Fibroblast of lung (primary cell): ENCODE data around the gene TMED4. TPM values are rescaled to one million over a fixed set of nuclear protein-coding genes. Genes with fewer than 3 reads are reported as not detected.

Experiments
- DNase-seq, 2 donors: peaks; one replicate each; pipeline versions ENCODE4 v3.0.0 to v3.0.0-alpha.2; 2010; ENCODE audit warnings: low read depth in 2 of 2
- H2AFZ ChIP-seq: 2 replicates; pipeline ENCODE4 v1.5.1; 2012; ENCODE audit warnings: low read length, control low read depth, inconsistent platforms
- H3K27ac ChIP-seq: 2 replicates; pipeline ENCODE4 v1.5.1; 2011; ENCODE audit warnings: low read length, control low read depth; ENCODE audit not compliant: insufficient read depth
- H3K27me3 ChIP-seq: 2 replicates; pipeline ENCODE4 v1.5.1; 2011; ENCODE audit warnings: mild to moderate bottlenecking, low read length; ENCODE audit not compliant: control insufficient read depth, insufficient read depth
- H3K36me3 ChIP-seq: 2 replicates; pipeline ENCODE4 v1.5.1; 2011; ENCODE audit warnings: low read length; ENCODE audit not compliant: control insufficient read depth, insufficient read depth
- H3K4me1 ChIP-seq: 2 replicates; pipeline ENCODE4 v1.5.1; 2011; ENCODE audit warnings: low read length; ENCODE audit not compliant: control insufficient read depth, insufficient read depth; ENCODE audit errors: extremely low read depth
- H3K4me2 ChIP-seq: 2 replicates; pipeline ENCODE4 v1.5.1; 2011; ENCODE audit warnings: low read length, control low read depth; ENCODE audit not compliant: insufficient read depth; ENCODE audit errors: extremely low read depth
- H3K4me3 ChIP-seq, 4 experiments: fragments of 200-600 bp in 1 of 4; sonication (generic) in 1 of 4; replicated peaks in 1 of 4; 2 replicates each; pipeline ENCODE4 v1.5.1; 2011 to 2016; ENCODE audit warnings: low read length in 4 of 4, low read depth in 3 of 4, mild to moderate bottlenecking in 3 of 4, control low read depth in 2 of 4, inconsistent platforms in 1 of 4, mixed read lengths in 1 of 4; ENCODE audit not compliant: insufficient read depth in 1 of 4; ENCODE audit errors: control extremely low read depth in 1 of 4
- H3K79me2 ChIP-seq: 2 replicates; pipeline ENCODE4 v1.5.1; 2012; ENCODE audit warnings: mild to moderate bottlenecking, low read length, inconsistent platforms; ENCODE audit not compliant: control insufficient read depth, insufficient read depth
- H3K9ac ChIP-seq: 2 replicates; pipeline ENCODE4 v1.5.1; 2011; ENCODE audit warnings: mild to moderate bottlenecking, low read length, control low read depth; ENCODE audit not compliant: insufficient read depth
- H3K9me3 ChIP-seq: 2 replicates; pipeline ENCODE4 v1.5.1; 2012; ENCODE audit warnings: low read depth, low read length; ENCODE audit not compliant: control insufficient read depth, insufficient read depth
- H4K20me1 ChIP-seq: 2 replicates; pipeline ENCODE4 v1.5.1; 2011; ENCODE audit warnings: low read length; ENCODE audit not compliant: control insufficient read depth, insufficient read depth; ENCODE audit errors: extremely low read depth
- EZH2 ChIP-seq: IDR thresholded peaks from 2 replicates; pipeline ENCODE4 v1.5.1; 2012; ENCODE audit warnings: low read length, control low read depth, mild to moderate bottlenecking; ENCODE audit errors: missing control alignments
- polyA plus RNA-seq, 2 donors: library from polyadenylated mRNA; depleted of rRNA in 1 of 2; stranded (reverse) in 1 of 2; unstranded in 1 of 2; fragments of >200 nt; gene quantifications; 2 replicates each; pipeline ENCODE4 v1.2.1, GENCODE V29; 2011 to 2012; ENCODE audit warnings: missing spikeins in 1 of 2
- total RNA-seq: library from RNA; depleted of rRNA; stranded (reverse); fragments of >200 nt; gene quantifications from 2 replicates; pipeline ENCODE4 v1.2.1, GENCODE V29; 2014
- TF ChIP-seq, protein P1 (sequence below), 2 donors: IDR thresholded peaks in 1 of 2; conservative IDR thresholded peaks in 1 of 2; 1 replicate in 1 of 2; 2 replicates in 1 of 2; pipeline ENCODE4 v1.5.1; 2011 to 2012; ENCODE audit warnings: low read length in 2 of 2, control low read depth in 1 of 2, inconsistent platforms in 1 of 2, low read depth in 1 of 2, mild to moderate bottlenecking in 1 of 2

TMED4 gene
- total and polyA plus RNA-seq, 2 donors (not counting 1 experiment from before 2014, with no cell fraction given) = 74.5 to 101 TPM

DNA sequence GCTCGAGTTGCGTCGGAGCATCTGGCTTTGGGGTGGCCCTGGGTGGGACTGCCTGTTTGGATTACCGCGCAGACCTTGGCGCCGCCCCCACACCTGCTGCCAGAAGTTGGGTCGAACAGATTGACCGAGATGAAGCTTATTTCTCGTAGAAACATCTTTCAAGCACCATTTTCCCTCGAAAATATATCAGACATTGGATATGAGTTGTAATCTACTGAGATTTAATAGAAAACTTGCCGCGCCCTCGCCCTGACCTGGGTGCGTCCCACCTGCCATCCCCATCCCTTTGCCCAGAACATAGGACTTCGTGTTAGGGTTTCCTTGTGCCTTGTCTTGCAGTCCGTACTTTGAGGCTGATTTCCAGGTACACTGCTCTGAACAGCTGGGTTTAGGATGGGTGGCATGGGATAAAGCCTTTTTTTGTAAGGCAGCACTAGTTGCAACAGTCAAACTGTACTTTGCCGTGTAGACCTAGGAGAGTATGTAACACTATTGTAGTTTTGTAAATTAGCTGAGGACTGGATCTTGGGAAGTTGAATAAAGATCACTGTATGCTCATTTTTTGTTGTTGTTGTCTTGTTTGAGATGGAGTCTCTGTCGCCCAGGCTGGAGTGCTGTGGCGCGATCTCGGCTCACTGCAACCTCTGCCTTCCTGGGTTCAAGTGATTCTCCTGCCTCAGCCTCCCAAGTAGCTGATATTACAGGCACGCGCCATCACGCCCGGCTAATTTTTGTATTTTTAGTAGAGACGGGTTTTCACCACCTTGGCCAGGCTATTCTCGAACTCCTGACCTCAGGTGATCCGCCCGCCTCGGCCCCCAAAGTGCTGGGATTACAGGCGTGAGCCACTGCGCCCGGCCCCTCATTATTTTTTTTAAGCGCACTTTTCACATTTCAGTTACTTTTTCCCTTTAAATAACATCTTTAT, 25.4 kb upstream of the TMED4 start:
- TF ChIP-seq EZH2 = no peak
- TF ChIP-seq, protein P1, sequence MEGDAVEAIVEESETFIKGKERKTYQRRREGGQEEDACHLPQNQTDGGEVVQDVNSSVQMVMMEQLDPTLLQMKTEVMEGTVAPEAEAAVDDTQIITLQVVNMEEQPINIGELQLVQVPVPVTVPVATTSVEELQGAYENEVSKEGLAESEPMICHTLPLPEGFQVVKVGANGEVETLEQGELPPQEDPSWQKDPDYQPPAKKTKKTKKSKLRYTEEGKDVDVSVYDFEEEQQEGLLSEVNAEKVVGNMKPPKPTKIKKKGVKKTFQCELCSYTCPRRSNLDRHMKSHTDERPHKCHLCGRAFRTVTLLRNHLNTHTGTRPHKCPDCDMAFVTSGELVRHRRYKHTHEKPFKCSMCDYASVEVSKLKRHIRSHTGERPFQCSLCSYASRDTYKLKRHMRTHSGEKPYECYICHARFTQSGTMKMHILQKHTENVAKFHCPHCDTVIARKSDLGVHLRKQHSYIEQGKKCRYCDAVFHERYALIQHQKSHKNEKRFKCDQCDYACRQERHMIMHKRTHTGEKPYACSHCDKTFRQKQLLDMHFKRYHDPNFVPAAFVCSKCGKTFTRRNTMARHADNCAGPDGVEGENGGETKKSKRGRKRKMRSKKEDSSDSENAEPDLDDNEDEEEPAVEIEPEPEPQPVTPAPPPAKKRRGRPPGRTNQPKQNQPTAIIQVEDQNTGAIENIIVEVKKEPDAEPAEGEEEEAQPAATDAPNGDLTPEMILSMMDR (conservative IDR thresholded peaks at IDR 0.05 in 1 of 2, IDR thresholded peaks at IDR 0.05 in 1 of 2; ENCODE audit: low read depth in 1 of 2, low read length in 2 of 2) = no peak
- Histone ChIP-seq H3K9me3 (no peaks in the 10 kb centered on the region), H4K20me1 (no peaks in the 10 kb centered on the region), H3K4me1 (no peaks in the 10 kb centered on the region), H3K4me2 (peak overlapping the region; percentile 95), H3K79me2 (peaks cover 47% of the 10 kb centered on the region), H3K4me3 (peak overlapping the region; percentile 69 to 98 (median 90)), H3K27ac (peak overlapping the region; percentile 97), H3K27me3 (peaks cover 2% of the 10 kb centered on the region), H2AFZ (peak overlapping the region; percentile 97), H3K9ac (peak overlapping the region; percentile 95), H3K36me3 (no peaks in the 10 kb centered on the region)
- no peak for DNase-seq

DNA sequence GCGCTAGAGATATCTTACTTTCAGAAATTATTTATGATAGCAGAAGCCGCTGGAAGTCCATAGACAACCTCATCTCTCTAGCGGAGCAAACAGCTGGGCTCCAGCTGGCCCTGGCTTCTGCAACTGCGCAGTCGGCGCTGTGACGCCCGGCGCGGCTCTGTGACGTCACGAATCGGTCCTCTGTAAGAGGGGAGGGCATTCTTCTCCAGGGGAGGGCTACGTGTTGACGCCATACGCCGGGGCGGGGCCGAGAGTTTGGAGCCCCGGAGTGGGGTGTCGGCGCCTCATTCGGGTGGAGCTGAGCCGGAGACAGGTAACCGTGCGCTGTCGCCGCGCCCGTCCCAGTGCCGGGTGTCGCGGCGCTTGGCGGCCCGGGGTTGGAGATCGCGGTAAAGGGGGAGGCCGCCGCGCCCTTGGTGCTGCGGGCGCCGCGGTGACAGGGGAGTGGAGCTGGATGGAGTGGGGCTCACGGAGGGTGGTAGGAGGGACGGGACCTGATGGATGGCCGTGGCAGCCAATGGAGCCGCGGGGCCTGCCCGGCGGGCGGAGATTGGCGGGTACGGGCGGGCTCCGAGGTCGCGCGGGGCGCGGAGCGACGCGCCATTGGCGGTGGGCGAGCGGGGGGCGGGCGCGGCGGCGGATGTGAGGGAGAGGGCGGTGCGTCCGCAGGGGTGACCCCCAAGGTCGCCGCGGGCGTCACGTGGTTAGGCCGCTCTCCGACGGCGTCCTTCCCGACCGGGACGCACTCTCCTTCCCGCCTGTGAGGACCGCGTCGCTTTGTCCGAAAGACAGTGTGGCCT, 24.5 kb upstream of the TMED4 start, which contains the start of gene OGDH:
TSS of gene OGDH (plus strand) at position 287 of the 800 bp plus-strand sequence. CDS start 17,717 bp downstream, outside the sequence.
- Histone ChIP-seq H4K20me1 (no peaks in the 10 kb centered on the region), H3K27me3 (peaks cover 2% of the 10 kb centered on the region), H3K4me3 (peak within 1 kb of the TSS; percentile 84 to 98 (median 92)), H3K36me3 (no peaks in the 10 kb centered on the region), H3K79me2 (peaks cover 41% of the 10 kb centered on the region), H3K4me2 (peak within 1 kb of the TSS; percentile 95), H3K27ac (peak within 1 kb of the TSS; percentile 97), H3K9me3 (no peaks in the 10 kb centered on the region), H2AFZ (peak within 1 kb of the TSS; percentile 97), H3K9ac (peak within 1 kb of the TSS; percentile 95), H3K4me1 (no peaks in the 10 kb centered on the region)
- TF ChIP-seq, protein P1 (conservative IDR thresholded peaks at IDR 0.05 in 1 of 2, IDR thresholded peaks at IDR 0.05 in 1 of 2; ENCODE audit: low read depth in 1 of 2, low read length in 2 of 2) = no peak
- TF ChIP-seq EZH2 = no peak
- DNase-seq = peak; percentile 99

DNA sequence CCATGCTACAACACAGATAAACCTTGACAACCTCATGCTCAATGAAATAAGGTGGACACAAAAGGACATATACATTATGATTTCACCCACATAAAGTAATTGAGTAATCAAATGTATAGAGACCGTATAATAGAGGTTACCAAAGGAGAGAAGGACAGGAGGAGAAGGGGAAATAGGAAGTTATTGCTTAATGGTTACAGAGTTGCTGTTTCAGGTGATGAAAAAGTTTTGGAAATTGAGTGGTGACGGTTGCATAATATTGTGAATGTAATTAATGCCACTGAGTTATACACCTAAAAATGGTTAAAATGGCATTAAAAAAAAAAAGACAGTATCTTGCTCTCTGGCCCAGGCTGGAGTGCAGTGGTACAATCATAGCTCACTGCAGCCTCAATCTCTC, 22.9 kb upstream of the TMED4 start:
- no peak overlapping the region for H3K9ac ChIP-seq
- H2AFZ ChIP-seq = no peak overlapping the region
- no peaks in the 10 kb centered on the region for H4K20me1 ChIP-seq
- no peak overlapping the region for H3K4me3 ChIP-seq
- H3K36me3 ChIP-seq = no peaks in the 10 kb centered on the region
- peaks cover 29% of the 10 kb centered on the region for H3K79me2 ChIP-seq
- no peak for DNase-seq
- no peaks in the 10 kb centered on the region for H3K4me1 ChIP-seq
- no peak overlapping the region for H3K4me2 ChIP-seq
- no peak for TF ChIP-seq EZH2
- TF ChIP-seq, protein P1 (conservative IDR thresholded peaks at IDR 0.05 in 1 of 2, IDR thresholded peaks at IDR 0.05 in 1 of 2; ENCODE audit: low read depth in 1 of 2, low read length in 2 of 2) = no peak
- H3K27ac ChIP-seq = no peak overlapping the region
- H3K9me3 ChIP-seq = no peaks in the 10 kb centered on the region
- peaks cover 2% of the 10 kb centered on the region for H3K27me3 ChIP-seq
